Osteocyte (in vitro differentiated cells): Measurements from ENCODE around the gene LHFPL4. TPM values are rescaled to one million over a fixed set of nuclear protein-coding genes. Genes with fewer than 3 reads are reported as not detected.
"Not testable (repeated sequence)": the region's sequence is repeated elsewhere in the genome, so short reads cannot be mapped to it uniquely, and the experiment has no call there.

Source experiments
- DNase-seq: peaks from one replicate; pipeline ENCODE4 v3.0.0; 2021; ENCODE audit warnings: mixed read lengths; ENCODE audit not compliant: unreplicated experiment; ENCODE audit errors: extremely low spot score
- H3K27ac Mint-ChIP-seq: one replicate; pipeline ENCODE4 v1.8.0; 2021; ENCODE audit warnings: mild to moderate bottlenecking, mixed read lengths; ENCODE audit not compliant: unreplicated experiment
- H3K27me3 Mint-ChIP-seq: one replicate; pipeline ENCODE4 v1.8.0; 2021; ENCODE audit warnings: mixed read lengths; ENCODE audit not compliant: unreplicated experiment
- H3K36me3 Mint-ChIP-seq: one replicate; pipeline ENCODE4 v1.8.0; 2021; ENCODE audit warnings: mixed read lengths; ENCODE audit not compliant: unreplicated experiment
- H3K4me1 Mint-ChIP-seq: one replicate; pipeline ENCODE4 v1.8.0; 2021; ENCODE audit warnings: mixed read lengths; ENCODE audit not compliant: unreplicated experiment
- H3K4me3 Mint-ChIP-seq: one replicate; pipeline ENCODE4 v1.8.0; 2021; ENCODE audit warnings: mild to moderate bottlenecking, moderate library complexity, mixed read lengths; ENCODE audit not compliant: unreplicated experiment
- H3K9me3 Mint-ChIP-seq: one replicate; pipeline ENCODE4 v1.8.0; 2021; ENCODE audit warnings: mixed read lengths; ENCODE audit not compliant: unreplicated experiment
- CTCF ChIP-seq: fragments of 200-600 bp; sonication (generic); IDR thresholded peaks from 2 replicates; pipeline ENCODE4 v1.5.0; 2021; ENCODE audit warnings: antibody characterized with exemption, mild to moderate bottlenecking, moderate library complexity
- total RNA-seq: library from RNA; stranded (reverse); gene quantifications from 2 replicates; pipeline ENCODE4 v1.2.1, GENCODE V29; 2021

The LHFPL4 gene
- total RNA-seq, 1 donor from 2014 or later: not detected

GRCh38 chr3:9595877-9596276 lies 42.3 kb upstream of the LHFPL4 start:
- no peak overlapping the region for H3K4me3 Mint-ChIP-seq
- DNase-seq: no peak

GRCh38 chr3:9591781-9592180 lies 38.2 kb upstream of the LHFPL4 start:
- H3K27ac Mint-ChIP-seq, H3K27me3 Mint-ChIP-seq, H3K4me3 Mint-ChIP-seq, DNase-seq, H3K36me3 Mint-ChIP-seq, H3K9me3 Mint-ChIP-seq, H3K4me1 Mint-ChIP-seq: not testable (repeated sequence)

More at GRCh38 chr3:9595877-9596276, 42.3 kb upstream of the LHFPL4 start:
- Mint-ChIP-seq H3K27ac (no peak overlapping the region), H3K36me3 (no peaks in the 10 kb centered on the region), H3K27me3 (peaks cover 5% of the 10 kb centered on the region), H3K4me1 (no peaks in the 10 kb centered on the region), H3K9me3 (no peaks in the 10 kb centered on the region)
- TF ChIP-seq CTCF: no peak

- DNase-seq: no peak
- Mint-ChIP-seq H3K27ac (no peak overlapping the region), H3K4me1 (no peaks in the 10 kb centered on the region), H3K9me3 (no peaks in the 10 kb centered on the region), H3K36me3 (no peaks in the 10 kb centered on the region), H3K4me3 (no peak overlapping the region), H3K27me3 (peaks cover 12% of the 10 kb centered on the region)
- TF ChIP-seq CTCF: no peak
These were observed 36.7 kb upstream of the LHFPL4 start for GRCh38 chr3:9590282-9590791.

GRCh38 chr3:9583792-9584191 lies 30.2 kb upstream of the LHFPL4 start:
- H3K27me3 Mint-ChIP-seq: peaks cover 7% of the 10 kb centered on the region
- no peaks in the 10 kb centered on the region for H3K4me1 Mint-ChIP-seq
- no peak overlapping the region for H3K4me3 Mint-ChIP-seq
- no peaks in the 10 kb centered on the region for H3K36me3 Mint-ChIP-seq
- DNase-seq: no peak
- H3K27ac Mint-ChIP-seq: no peak overlapping the region
- no peak for TF ChIP-seq CTCF
- H3K9me3 Mint-ChIP-seq: peaks cover 5% of the 10 kb centered on the region

GRCh38 chr3:9583371-9583770 lies 29.7 kb upstream of the LHFPL4 start:
- H3K27me3 Mint-ChIP-seq: peaks cover 7% of the 10 kb centered on the region
- TF ChIP-seq CTCF: no peak
- no peak overlapping the region for H3K4me3 Mint-ChIP-seq
- H3K27ac Mint-ChIP-seq: no peak overlapping the region
- peaks cover 5% of the 10 kb centered on the region for H3K9me3 Mint-ChIP-seq
- no peak for DNase-seq
- no peaks in the 10 kb centered on the region for H3K4me1 Mint-ChIP-seq
- H3K36me3 Mint-ChIP-seq: no peaks in the 10 kb centered on the region

GRCh38 chr3:9582332-9582731 lies 28.7 kb upstream of the LHFPL4 start:
- H3K9me3 Mint-ChIP-seq: peaks cover 5% of the 10 kb centered on the region
- H3K4me1 Mint-ChIP-seq: no peaks in the 10 kb centered on the region
- H3K4me3 Mint-ChIP-seq: no peak overlapping the region
- no peak for TF ChIP-seq CTCF
- no peaks in the 10 kb centered on the region for H3K36me3 Mint-ChIP-seq
- no peak overlapping the region for H3K27ac Mint-ChIP-seq
- DNase-seq: no peak
- peaks cover 7% of the 10 kb centered on the region for H3K27me3 Mint-ChIP-seq
